HepG2 (cell line): ENCODE measurements around the gene BPHL. TPM values are rescaled to one million over a fixed set of nuclear protein-coding genes. Genes with fewer than 3 reads are reported as not detected.

Source experiments
- ATAC-seq: fragments of 200-7000 bp; cut with Tn5 transposase; 3 replicates; pipeline ENCODE4 v1.9.1; 2020; ENCODE audit warnings: mild to moderate bottlenecking, moderate library complexity
- BruUV-seq: library from RNA; stranded (reverse); fragments of 400-500 nt; replicated peaks from 2 replicates; lab custom pipeline; 2021; lab: Mats Ljungman, UMichigan
- CTCF ChIA-PET: fragments of 300-600 bp; formaldehyde crosslinking; extraction: SDS; loops from one replicate; lab custom pipeline; 2021; ENCODE audit warnings: low total read pairs, inconsistent platforms, low intra/inter-chr PET ratio; lab: Yijun Ruan, JAX
- POLR2A ChIA-PET: fragments of 350-600 bp; sonication (Branson Sonifier 250); formaldehyde crosslinking; loops from one replicate; lab custom pipeline; 2020; ENCODE audit warnings: antibody characterized with exemption, inconsistent platforms; lab: Yijun Ruan, JAX
- DNase-seq: peaks from one replicate; pipeline ENCODE4 v3.0.0-alpha.2; 2015; ENCODE audit warnings: low spot score
- FAIRE-seq: peaks from 3 replicates; lab custom pipeline; 2011; peaks lifted over from hg19 to GRCh38; lab: Jason Lieb, UNC
- H2AFZ ChIP-seq: one replicate; pipeline ENCODE4 v1.6.1; 2011; ENCODE audit warnings: low read length, inconsistent platforms
- H3K27ac ChIP-seq: fragments of 300-600 bp; 3 replicates; pipeline ENCODE4 v1.8.0; 2011; ENCODE audit warnings: mixed run types, mild to moderate bottlenecking, mixed read lengths, low read length, inconsistent platforms; ENCODE audit not compliant: insufficient read depth; ENCODE audit errors: extremely low read length
- H3K27me3 ChIP-seq, 2 experiments: fragments of 200-600 bp in 1 of 2; 2 replicates in 1 of 2; 3 replicates in 1 of 2; pipeline versions ENCODE4 v1.6.0 to v1.8.0; 2011; ENCODE audit warnings: low read length in 2 of 2, mild to moderate bottlenecking in 2 of 2, moderate library complexity in 2 of 2, inconsistent platforms in 1 of 2; ENCODE audit not compliant: insufficient read depth in 2 of 2, control insufficient read depth in 1 of 2
- H3K36me3 ChIP-seq, 2 experiments: fragments of 200-600 bp in 1 of 2; replicated peaks in 1 of 2; 2 replicates in 1 of 2; 3 replicates in 1 of 2; pipeline versions ENCODE4 v1.5.1 to v1.8.0; 2011; ENCODE audit warnings: low read length in 2 of 2, inconsistent platforms in 1 of 2; ENCODE audit not compliant: insufficient read depth in 2 of 2, control insufficient read depth in 1 of 2
- H3K4me1 ChIP-seq: 2 replicates; pipeline ENCODE4 v1.5.1; 2012; ENCODE audit warnings: low read length, inconsistent platforms; ENCODE audit not compliant: insufficient read depth
- H3K4me2 ChIP-seq: 2 replicates; pipeline ENCODE4 v1.6.0; 2011; ENCODE audit warnings: low read depth, low read length, inconsistent platforms
- H3K4me3 ChIP-seq, 3 experiments: fragments of 200-600 bp in 1 of 3; sonication (generic), shearing (Covaris generic) in 1 of 3; replicated peaks in 1 of 3; 2 replicates each; pipeline ENCODE4 v1.5.1; 2011 to 2016; ENCODE audit warnings: low read length in 3 of 3, inconsistent platforms in 2 of 3, low read depth in 2 of 3, mild to moderate bottlenecking in 2 of 3, control low read depth in 1 of 3, mixed read lengths in 1 of 3; ENCODE audit not compliant: insufficient read depth in 1 of 3
- H3K79me2 ChIP-seq: one replicate; pipeline ENCODE4 v1.6.1; 2011; ENCODE audit warnings: low read length, inconsistent platforms; ENCODE audit not compliant: insufficient read depth
- H3K9ac ChIP-seq: 2 replicates; pipeline ENCODE4 v1.6.0; 2011; ENCODE audit warnings: mild to moderate bottlenecking, low read depth, low read length, inconsistent platforms; ENCODE audit not compliant: insufficient read depth
- H3K9me3 ChIP-seq: 2 replicates; pipeline ENCODE4 v1.5.1; 2012; ENCODE audit warnings: mild to moderate bottlenecking, low read length
- H4K20me1 ChIP-seq: 2 replicates; pipeline ENCODE4 v1.6.0; 2011; ENCODE audit warnings: inconsistent platforms, mild to moderate bottlenecking, low read length, moderate library complexity; ENCODE audit not compliant: insufficient read depth
- CHD4 ChIP-seq: fragments of 200-600 bp; sonication (generic); IDR thresholded peaks from 2 replicates; pipeline ENCODE4 v1.7.0; 2017; ENCODE audit warnings: mild to moderate bottlenecking, low read length, borderline replicate concordance
- GATAD2A ChIP-seq: IDR thresholded peaks from 2 replicates; pipeline ENCODE4 v1.6.1; 2016
- GFI1 ChIP-seq: sonication (generic); formaldehyde crosslinking; IDR thresholded peaks from 2 replicates; pipeline ENCODE4 v1.5.0; 2020; ENCODE audit warnings: missing genetic modification reagents, mild to moderate bottlenecking, borderline replicate concordance
- KMT2A ChIP-seq: sonication (generic); formaldehyde crosslinking; IDR thresholded peaks from 2 replicates; pipeline ENCODE4 v1.4.0; 2020; ENCODE audit warnings: missing genetic modification reagents
- MAX ChIP-seq: IDR thresholded peaks from 2 replicates; pipeline ENCODE4 v1.6.1; 2012; ENCODE audit warnings: inconsistent platforms
- MED1 ChIP-seq: sonication (generic); formaldehyde crosslinking; IDR thresholded peaks from 2 replicates; pipeline ENCODE4 v1.4.0; 2020; ENCODE audit warnings: missing genetic modification reagents
- NFKB2 ChIP-seq: sonication (generic); formaldehyde crosslinking; IDR thresholded peaks from 2 replicates; pipeline ENCODE4 v1.4.0; 2020; ENCODE audit warnings: missing genetic modification reagents, borderline replicate concordance
- NR2C2 ChIP-seq: sonication (generic); formaldehyde crosslinking; IDR thresholded peaks from 2 replicates; pipeline ENCODE4 v1.4.0; 2020; ENCODE audit warnings: missing genetic modification reagents, mild to moderate bottlenecking, moderate library complexity, borderline replicate concordance
- RCOR2 ChIP-seq: IDR thresholded peaks from 2 replicates; pipeline ENCODE4 v1.6.1; 2016; ENCODE audit warnings: missing biosample characterization, missing genetic modification reagents
- THYN1 ChIP-seq: sonication (generic); formaldehyde crosslinking; IDR thresholded peaks from 2 replicates; pipeline ENCODE4 v1.8.1; 2023; ENCODE audit warnings: low read depth, mild to moderate bottlenecking, moderate library complexity, missing genetic modification reagents, borderline replicate concordance
- ZBTB20 ChIP-seq: sonication (generic); formaldehyde crosslinking; IDR thresholded peaks from 2 replicates; pipeline ENCODE4 v1.8.1; 2023; ENCODE audit warnings: missing genetic modification reagents, low read depth, mild to moderate bottlenecking, borderline replicate concordance
- ZFP36L2 ChIP-seq: sonication (generic); formaldehyde crosslinking; IDR thresholded peaks from 2 replicates; pipeline ENCODE4 v1.4.0; 2020; ENCODE audit warnings: missing genetic modification reagents
- ZNF292 ChIP-seq: sonication (generic); formaldehyde crosslinking; IDR thresholded peaks from 2 replicates; pipeline ENCODE4 v1.8.1; 2022; ENCODE audit warnings: mild to moderate bottlenecking, low read depth, missing genetic modification reagents, borderline replicate concordance
- ZNF431 ChIP-seq: sonication (generic); formaldehyde crosslinking; IDR thresholded peaks from 2 replicates; pipeline ENCODE4 v1.9.0; 2022; ENCODE audit warnings: missing genetic modification reagents, low read depth, mild to moderate bottlenecking, borderline replicate concordance
- ZNF546 ChIP-seq: sonication (generic); formaldehyde crosslinking; conservative IDR thresholded peaks from 2 replicates; pipeline ENCODE4 v1.8.1; 2023; ENCODE audit warnings: mild to moderate bottlenecking, missing genetic modification reagents
- ZNF639 ChIP-seq: conservative IDR thresholded peaks from 2 replicates; pipeline ENCODE4 v1.6.1; 2018; ENCODE audit warnings: missing genetic modification reagents
- ZNF737 ChIP-seq: sonication (generic); formaldehyde crosslinking; IDR thresholded peaks from 2 replicates; pipeline ENCODE4 v1.5.0; 2020; ENCODE audit warnings: missing genetic modification reagents, mild to moderate bottlenecking, borderline replicate concordance
- ZNF768 ChIP-seq: sonication (generic); formaldehyde crosslinking; IDR thresholded peaks from 2 replicates; pipeline ENCODE4 v1.4.0; 2020; ENCODE audit warnings: missing genetic modification reagents
- ZSCAN21 ChIP-seq: sonication (generic); formaldehyde crosslinking; IDR thresholded peaks from 2 replicates; pipeline ENCODE4 v1.8.0; 2022; ENCODE audit warnings: mild to moderate bottlenecking, missing genetic modification reagents, moderate library complexity, borderline replicate concordance
- WGBS: methylation state at CpG from one replicate; pipeline ENCODE4 v1.1.6; 2017; ENCODE audit warnings: low lambda C conversion rate; 5-methylcytosine and 5-hydroxymethylcytosine counted together
- in situ Hi-C: cut with HindIII; loops from 2 replicates; pipeline ENCODE4 v1.10.0; 2017; ENCODE audit warnings: low pct_unique_long_range_greater_than_20kb; ENCODE audit not compliant: extremely low pct_ligation_motif_present
- intact Hi-C: fragments of 100-400 bp; cut with micrococcal nuclease; formaldehyde crosslinking; loops from one replicate; pipeline ENCODE4 v1.10.0; 2022; ENCODE audit not compliant: unreplicated experiment
- polyA plus RNA-seq, 8 experiments: library from polyadenylated mRNA; depleted of rRNA in 3 of 8; stranded (reverse) in 7 of 8; unstranded in 1 of 8; fragments of >200 nt; fragmentation: Illumina TruSeq in 4 of 8; extraction: Trizol in 4 of 8; gene quantifications; 2 replicates each; pipeline versions ENCODE4 v1.2.1 to v1.2.3, GENCODE V29; 2011 to 2016; ENCODE audit warnings: low read depth in 4 of 8, missing spikeins in 1 of 8, mixed read lengths in 1 of 8; ENCODE audit not compliant: insufficient read depth in 1 of 8
- total RNA-seq, 5 experiments: library from RNA; depleted of rRNA; stranded (reverse); fragments of >200 nt; fragmentation: Illumina TruSeq; extraction: Trizol; gene quantifications; 2 replicates each; pipeline ENCODE4 v1.2.3, GENCODE V29; 2016; ENCODE audit warnings: low read depth in 1 of 5
- TF ChIP-seq, protein P1 (sequence below): sonication (generic); formaldehyde crosslinking; IDR thresholded peaks from 2 replicates; pipeline ENCODE4 v1.5.1; 2020; ENCODE audit warnings: missing genetic modification reagents, mild to moderate bottlenecking, borderline replicate concordance

BPHL gene
- total and polyA plus RNA-seq, 2 of the 13 experiments (the other 11 are each of a cell fraction or from before 2014, with no cell fraction given) = 37.8 to 39.5 TPM

- TF ChIP-seq ZFP36L2 (CRISPR knock-in tag) = no peak
- peak; percentile 23 for TF ChIP-seq MED1
- TF ChIP-seq KMT2A (CRISPR knock-in tag) = no peak; the same call in 1 of the 2 replicates
- 0 out of 2 replicates have a peak, but pooled peaks have one; percentile 4 for TF ChIP-seq ZNF431 (CRISPR knock-in tag)
- TF ChIP-seq RCOR2 = 0 out of 2 replicates have a peak, but pooled peaks have one; percentile 27
- TF ChIP-seq ZNF292 (CRISPR knock-in tag) = no peak
- no peak for TF ChIP-seq NFKB2
- no peak for TF ChIP-seq ZSCAN21 (CRISPR knock-in tag)
- TF ChIP-seq ZNF737 (CRISPR knock-in tag) = peak; percentile 4; the same call in 1 of the 2 replicates
- peak; percentile 42; the same call in 1 of the 2 replicates for TF ChIP-seq GATAD2A (CRISPR knock-in tag)
- TF ChIP-seq CHD4 = no peak
- TF ChIP-seq, all 625 proteins: peak for 84
These were observed 671 bp downstream of the BPHL start (continued) for GRCh38 chr6:3119040-3119723.

DNA sequence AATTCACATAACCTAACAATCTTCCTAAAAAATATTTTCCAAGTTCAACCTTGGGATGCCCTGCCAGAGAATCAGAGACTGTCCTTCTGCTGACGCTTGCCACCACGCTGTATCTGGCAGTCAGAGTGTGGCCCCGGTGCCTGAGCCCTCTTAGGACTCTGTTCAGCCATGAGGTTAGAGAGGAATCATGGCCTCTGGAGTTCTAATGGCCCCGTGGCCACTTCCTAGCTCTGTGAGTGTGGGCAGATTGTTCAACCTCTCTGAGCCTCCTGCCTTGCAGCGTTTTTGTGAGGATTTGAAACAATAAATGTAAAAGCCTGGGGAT, 2.2 kb downstream of the BPHL start:
- no peak for FAIRE-seq
- peak overlapping the region; percentile 76 for H3K27ac ChIP-seq
- POLR2A ChIA-PET = interaction anchor here (1.6 to 3.3 kb wide), 6 partner anchors 13 to 127 kb away, joined by 5 to 21 read pairs (median 10); no protein-coding TSS in a partner anchor
- in situ Hi-C loops (no loop called here), intact Hi-C loops (no loop called here)
- peak overlapping the region; percentile 87 for H3K4me2 ChIP-seq
- BruUV-seq = no TSS peak
- no peak overlapping the region for H2AFZ ChIP-seq
- H3K27me3 ChIP-seq = no peaks in the 10 kb centered on the region; a peak in 1 of 5 replicates
- H3K9ac ChIP-seq = peak overlapping the region; percentile 42; the same call in 1 of the 2 replicates
- peaks cover 38% of the 10 kb centered on the region for H3K4me1 ChIP-seq
- DNase-seq = no peak
- no peak for ATAC-seq
- CTCF ChIA-PET = no interaction called here
- H4K20me1 ChIP-seq = no peaks in the 10 kb centered on the region
- no peaks in the 10 kb centered on the region for H3K36me3 ChIP-seq
- H3K9me3 ChIP-seq = no peaks in the 10 kb centered on the region
- H3K79me2 ChIP-seq = peaks cover 11% of the 10 kb centered on the region
- 48% methylated on average over 5 of the region's 5 CpGs for WGBS
- peak overlapping the region in 1 of 3 experiments; percentile 84; a peak in 3 of 6 replicates for H3K4me3 ChIP-seq
- no peak for TF ChIP-seq ZNF546 (CRISPR knock-in tag)
- TF ChIP-seq ZBTB20 (CRISPR knock-in tag) = no peak
- peak; percentile 21; the same call in 1 of the 2 replicates for TF ChIP-seq MAX
- no peak for TF ChIP-seq THYN1 (CRISPR knock-in tag)
- peak; percentile 93 for TF ChIP-seq ZNF768 (CRISPR knock-in tag)
- TF ChIP-seq GFI1 = 0 out of 2 replicates have a peak, but pooled peaks have one; percentile 19
- 0 out of 2 replicates have a peak, but pooled peaks have one; percentile 0 for TF ChIP-seq NR2C2 (CRISPR knock-in tag)
- no peak for TF ChIP-seq ZNF639
- TF ChIP-seq, protein P1, sequence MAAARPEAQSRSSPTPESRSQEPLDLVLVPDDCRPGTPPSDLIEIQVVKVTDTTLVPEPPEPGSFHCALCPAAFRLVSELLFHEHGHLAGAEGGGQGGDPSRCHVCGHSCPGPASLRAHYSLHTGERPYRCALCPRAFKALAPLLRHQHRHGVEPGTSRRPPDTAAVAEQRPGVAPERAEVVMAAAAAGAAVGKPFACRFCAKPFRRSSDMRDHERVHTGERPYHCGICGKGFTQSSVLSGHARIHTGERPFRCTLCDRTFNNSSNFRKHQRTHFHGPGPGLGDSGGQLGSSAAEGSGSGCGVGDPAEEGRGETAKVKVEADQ = no peak
